ENCODE measurements around the gene RHOB. TPM values are rescaled to one million over a fixed set of nuclear protein-coding genes. Genes with fewer than 3 reads are reported as not detected.
A peak's percentile ranks its signal among the peaks of the same experiment; 100 is the strongest.
"Not testable (repeated sequence)": the region's sequence is repeated elsewhere in the genome, so short reads cannot be mapped to it uniquely, and the experiment has no call there.

Gene RHOB
- total RNA-seq, 2 donors from 2014 or later: 6.8 to 25.8 TPM

GRCh38 chr2:20428717-20429490 is 18.0 kb upstream of the RHOB start:
- H3K27ac Mint-ChIP-seq: no peak overlapping the region
- H3K36me3 Mint-ChIP-seq (ENCODE audit: low read depth): no peaks in the 10 kb centered on the region
- H3K4me3 Mint-ChIP-seq: no peak overlapping the region
- peaks cover 20% of the 10 kb centered on the region for H3K4me1 Mint-ChIP-seq
- H3K27me3 Mint-ChIP-seq: peaks cover 5% of the 10 kb centered on the region
- no peaks in the 10 kb centered on the region for H3K9me3 Mint-ChIP-seq
- ATAC-seq (replicated peaks): no peak

DNA sequence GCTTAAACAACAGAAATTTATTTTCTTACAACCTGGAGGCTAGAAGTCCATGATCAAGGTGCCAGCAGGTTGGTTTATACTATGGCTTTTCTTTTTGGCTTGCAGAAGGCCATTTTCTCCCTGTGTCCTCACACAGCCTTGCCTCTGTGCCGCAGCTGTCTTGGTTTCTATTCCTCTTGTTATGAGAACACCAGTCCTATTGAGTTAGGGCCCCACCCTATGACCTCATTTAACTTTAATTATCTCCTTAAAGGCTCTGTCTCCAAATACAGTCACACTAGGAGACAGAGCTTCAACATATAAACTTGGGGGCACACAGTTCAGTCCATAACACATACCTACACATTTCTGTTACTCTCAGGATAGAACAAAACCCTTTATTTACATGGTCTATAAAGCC is 17.3 kb upstream of the RHOB start:
- no peak for ATAC-seq (replicated peaks)
- H3K9me3 Mint-ChIP-seq: no peaks in the 10 kb centered on the region
- no peak overlapping the region for H3K4me3 Mint-ChIP-seq
- no peak overlapping the region for H3K27ac Mint-ChIP-seq
- peaks cover 10% of the 10 kb centered on the region for H3K27me3 Mint-ChIP-seq
- H3K36me3 Mint-ChIP-seq (ENCODE audit: low read depth): no peaks in the 10 kb centered on the region
- peaks cover 20% of the 10 kb centered on the region for H3K4me1 Mint-ChIP-seq

- no peaks in the 10 kb centered on the region for H3K36me3 Mint-ChIP-seq (ENCODE audit: low read depth)
- no peaks in the 10 kb centered on the region for H3K9me3 Mint-ChIP-seq
- no peak overlapping the region for H3K4me3 Mint-ChIP-seq
- H3K27ac Mint-ChIP-seq: no peak overlapping the region
- H3K4me1 Mint-ChIP-seq: peaks cover 16% of the 10 kb centered on the region
- ATAC-seq (replicated peaks): no peak
- peaks cover 12% of the 10 kb centered on the region for H3K27me3 Mint-ChIP-seq
Observed at GRCh38 chr2:20430035-20430434, 16.8 kb upstream of the RHOB start.

GRCh38 chr2:20430461-20431300 is 16.2 kb upstream of the RHOB start:
- Mint-ChIP-seq H3K27me3 (peaks cover 14% of the 10 kb centered on the region), H3K9me3 (no peaks in the 10 kb centered on the region), H3K4me3 (no peak overlapping the region), H3K36me3 (ENCODE audit: low read depth) (no peaks in the 10 kb centered on the region), H3K4me1 (peaks cover 13% of the 10 kb centered on the region), H3K27ac (peak overlapping the region; percentile 47)
- peak; percentile 96 for ATAC-seq (replicated peaks)

GRCh38 chr2:20431301-20431698 is 15.6 kb upstream of the RHOB start:
- no peak for ATAC-seq (replicated peaks)
- Mint-ChIP-seq H3K9me3 (no peaks in the 10 kb centered on the region), H3K4me1 (peaks cover 13% of the 10 kb centered on the region), H3K36me3 (ENCODE audit: low read depth) (no peaks in the 10 kb centered on the region), H3K4me3 (no peak overlapping the region), H3K27ac (peak overlapping the region; percentile 47), H3K27me3 (peaks cover 14% of the 10 kb centered on the region)

- no peaks in the 10 kb centered on the region for H3K36me3 Mint-ChIP-seq (ENCODE audit: low read depth)
- peaks cover 13% of the 10 kb centered on the region for H3K4me1 Mint-ChIP-seq
- peaks cover 18% of the 10 kb centered on the region for H3K27me3 Mint-ChIP-seq
- no peak overlapping the region for H3K4me3 Mint-ChIP-seq
- no peak overlapping the region for H3K27ac Mint-ChIP-seq
- ATAC-seq (replicated peaks): no peak
- no peaks in the 10 kb centered on the region for H3K9me3 Mint-ChIP-seq
Observed at GRCh38 chr2:20431772-20432171, 15.1 kb upstream of the RHOB start.

DNA sequence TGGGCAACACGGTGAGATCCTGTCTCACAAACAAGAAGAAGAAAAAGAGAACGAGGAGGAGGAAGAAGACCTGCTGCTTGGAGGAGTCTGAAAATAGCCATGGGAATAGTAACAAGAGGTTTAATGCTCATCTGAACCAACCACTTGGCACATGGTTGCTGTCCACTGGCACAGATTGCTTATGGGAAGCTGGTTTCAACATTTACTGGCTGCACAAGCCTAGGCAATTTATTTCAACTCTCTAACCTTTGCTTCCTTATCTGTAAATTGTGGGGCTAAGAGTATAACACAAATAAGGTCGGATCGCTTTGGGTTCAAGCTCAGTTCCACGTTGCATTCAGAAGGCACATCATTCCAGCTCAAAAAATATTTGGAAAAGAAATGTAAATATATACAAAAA is 14.2 kb upstream of the RHOB start:
- no peaks in the 10 kb centered on the region for H3K36me3 Mint-ChIP-seq (ENCODE audit: low read depth)
- ATAC-seq (replicated peaks): no peak
- H3K4me3 Mint-ChIP-seq: no peak overlapping the region
- peaks cover 13% of the 10 kb centered on the region for H3K4me1 Mint-ChIP-seq
- H3K27ac Mint-ChIP-seq: no peak overlapping the region
- peaks cover 27% of the 10 kb centered on the region for H3K27me3 Mint-ChIP-seq
- H3K9me3 Mint-ChIP-seq: no peaks in the 10 kb centered on the region

DNA sequence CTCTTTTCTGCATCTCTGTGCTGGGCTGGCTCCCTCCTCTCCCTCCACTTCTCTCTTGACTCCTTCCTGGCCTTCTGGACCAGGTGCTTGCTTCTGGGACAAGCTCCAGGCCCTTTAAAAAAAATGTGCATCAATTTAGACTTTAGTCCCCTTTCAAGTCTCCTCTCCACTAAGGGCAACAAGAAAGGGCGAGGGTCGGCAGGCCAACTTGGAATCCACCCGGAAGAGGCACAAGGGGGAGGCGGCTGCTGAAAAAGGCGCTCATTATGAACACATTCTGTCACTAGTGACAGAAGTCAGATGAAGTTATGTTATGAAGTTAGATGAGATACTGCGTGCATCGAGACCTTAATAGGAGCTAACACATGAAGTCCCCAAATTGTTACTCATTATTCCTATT is 13.6 kb upstream of the RHOB start:
- H3K4me3 Mint-ChIP-seq: no peak overlapping the region
- peak overlapping the region; percentile 46 for H3K27ac Mint-ChIP-seq
- no peak for ATAC-seq (replicated peaks)
- H3K4me1 Mint-ChIP-seq: peaks cover 13% of the 10 kb centered on the region
- no peaks in the 10 kb centered on the region for H3K9me3 Mint-ChIP-seq
- no peaks in the 10 kb centered on the region for H3K36me3 Mint-ChIP-seq (ENCODE audit: low read depth)
- peaks cover 27% of the 10 kb centered on the region for H3K27me3 Mint-ChIP-seq

GRCh38 chr2:20433946-20434553 is 12.8 kb upstream of the RHOB start:
- Mint-ChIP-seq H3K9me3 (no peaks in the 10 kb centered on the region), H3K27me3 (peaks cover 34% of the 10 kb centered on the region), H3K4me3 (no peak overlapping the region), H3K27ac (no peak overlapping the region), H3K36me3 (ENCODE audit: low read depth) (no peaks in the 10 kb centered on the region), H3K4me1 (peaks cover 13% of the 10 kb centered on the region)
- ATAC-seq (replicated peaks): no peak

DNA sequence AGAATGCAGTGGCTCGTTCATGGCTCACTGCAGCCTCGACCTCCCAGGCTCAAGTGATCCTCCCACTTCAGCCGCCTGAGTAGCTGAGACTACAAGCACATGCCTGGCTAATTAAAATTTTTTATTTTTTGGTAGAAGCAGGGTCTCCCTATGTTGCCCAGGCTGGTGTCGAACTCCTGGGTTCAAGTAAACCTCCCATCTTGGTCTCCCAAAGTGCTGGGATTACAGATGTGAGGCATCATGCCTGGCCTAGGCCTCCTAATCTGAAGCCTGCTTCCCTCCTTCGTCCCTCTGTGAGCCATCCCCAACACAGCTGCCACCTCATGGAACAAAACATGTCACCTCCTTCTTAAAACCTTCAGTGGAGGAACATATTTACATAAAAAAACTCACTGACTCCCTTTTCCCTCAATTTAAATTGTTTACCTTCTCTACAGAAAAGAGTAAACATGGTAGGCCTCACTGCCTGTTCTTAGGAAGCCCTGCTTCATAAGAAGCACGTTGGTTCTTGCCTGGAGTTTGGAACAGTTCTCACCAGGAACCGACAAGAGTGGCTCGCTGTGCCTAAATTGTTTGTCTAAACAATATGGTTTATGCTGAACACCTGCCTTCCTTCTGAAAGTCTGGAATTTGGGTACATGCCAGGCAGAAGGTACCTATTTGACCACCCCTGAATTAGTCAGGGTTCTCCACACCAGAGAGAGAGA is 12.1 kb upstream of the RHOB start:
- no peak for ATAC-seq (replicated peaks)
- H3K4me3 Mint-ChIP-seq: no peak overlapping the region
- H3K36me3 Mint-ChIP-seq (ENCODE audit: low read depth): no peaks in the 10 kb centered on the region

GRCh38 chr2:20435456-20435855 is 11.4 kb upstream of the RHOB start:
- not testable (repeated sequence) for H3K36me3 Mint-ChIP-seq (ENCODE audit: low read depth); H3K4me3 Mint-ChIP-seq; H3K4me1 Mint-ChIP-seq; H3K9me3 Mint-ChIP-seq; ATAC-seq (replicated peaks); H3K27ac Mint-ChIP-seq
- H3K27me3 Mint-ChIP-seq: peaks cover 30% of the 10 kb centered on the region

More for the DNA sequence above, 12.1 kb upstream of the RHOB start:
- Mint-ChIP-seq H3K9me3 (no peaks in the 10 kb centered on the region), H3K27ac (no peak overlapping the region), H3K27me3 (peaks cover 33% of the 10 kb centered on the region), H3K4me1 (peaks cover 11% of the 10 kb centered on the region)

GRCh38 chr2:20436716-20437470 is 10.0 kb upstream of the RHOB start:
- Mint-ChIP-seq H3K4me1 (no peaks in the 10 kb centered on the region), H3K27me3 (peaks cover 30% of the 10 kb centered on the region), H3K9me3 (no peaks in the 10 kb centered on the region), H3K4me3 (no peak overlapping the region), H3K36me3 (ENCODE audit: low read depth) (no peaks in the 10 kb centered on the region), H3K27ac (no peak overlapping the region)
- ATAC-seq (replicated peaks): no peak

DNA sequence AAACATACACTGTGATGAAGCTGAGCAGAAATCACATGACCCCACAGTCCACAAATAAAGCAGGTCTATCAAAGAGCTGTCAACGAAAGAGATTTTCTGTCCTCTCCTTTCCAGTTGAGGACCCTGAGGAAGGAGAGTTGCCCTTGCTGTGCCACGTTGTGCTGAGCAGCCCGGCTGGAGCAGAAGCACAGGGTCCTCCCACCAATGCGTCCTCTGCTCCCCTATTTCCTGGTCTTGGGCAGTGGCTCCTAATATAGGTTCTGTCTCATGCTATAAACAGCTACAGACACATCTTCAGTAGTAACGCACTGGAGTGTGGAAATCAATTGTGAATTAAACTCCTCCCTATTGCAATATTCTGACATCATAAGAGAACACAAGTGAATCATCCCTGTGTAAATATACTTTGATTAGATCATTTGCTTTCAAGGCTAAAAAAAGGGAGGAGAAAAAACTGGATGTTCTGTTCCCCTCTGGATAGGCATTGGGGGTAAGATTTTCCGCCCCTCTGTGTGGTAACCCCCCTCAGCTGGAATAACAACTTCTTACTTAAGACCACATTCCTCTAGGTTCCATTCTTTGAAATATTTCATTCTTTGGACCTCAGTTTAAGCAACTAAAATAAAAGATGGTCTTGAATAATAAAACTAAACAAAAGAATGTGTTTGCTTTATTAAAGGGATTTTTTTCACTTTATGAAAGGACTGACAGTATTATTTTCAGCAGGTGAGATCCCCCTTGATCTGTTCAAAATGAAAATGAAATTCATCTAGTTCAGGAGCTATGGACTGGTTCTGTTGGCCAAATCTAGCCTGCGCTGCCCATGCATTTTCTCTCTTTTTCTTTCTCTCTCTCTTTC is 8.3 kb upstream of the RHOB start:
- peaks cover 30% of the 10 kb centered on the region for H3K27me3 Mint-ChIP-seq
- H3K4me3 Mint-ChIP-seq: no peak overlapping the region
- ATAC-seq (replicated peaks): no peak
- H3K27ac Mint-ChIP-seq: no peak overlapping the region
- H3K4me1 Mint-ChIP-seq: no peaks in the 10 kb centered on the region
- no peaks in the 10 kb centered on the region for H3K36me3 Mint-ChIP-seq (ENCODE audit: low read depth)
- H3K9me3 Mint-ChIP-seq: no peaks in the 10 kb centered on the region
